HepG2 (cell line): Measurements from ENCODE around the gene ERP27.

ENCODE experiments used
- SIN3A ChIP-seq: IDR thresholded peaks from 2 replicates; pipeline ENCODE4 v1.6.1; 2011; ENCODE audit warnings: low read depth, mild to moderate bottlenecking, control low read depth, low read length, borderline replicate concordance
- SP1 ChIP-seq, 2 experiments: fragments of 450-650 bp in 1 of 2; sonication (generic) in 1 of 2; formaldehyde crosslinking in 1 of 2; IDR thresholded peaks; 2 replicates each; pipeline versions ENCODE4 v1.4.0 to v1.6.1; 2016 to 2020; ENCODE audit warnings: missing genetic modification reagents in 1 of 2
- SRF ChIP-seq: IDR thresholded peaks from 2 replicates; pipeline ENCODE4 v1.6.1; 2011; ENCODE audit warnings: mild to moderate bottlenecking, low read depth, low read length, moderate library complexity
- ZFP36 ChIP-seq: fragments of 150-350 bp; IDR thresholded peaks from 2 replicates; pipeline ENCODE4 v1.6.1; 2018; ENCODE audit warnings: borderline replicate concordance, low read length, low read depth; ENCODE audit not compliant: partially characterized antibody
- ZNF274 ChIP-seq: sonication (generic); formaldehyde crosslinking; IDR thresholded peaks from 2 replicates; pipeline ENCODE4 v1.5.1; 2020; ENCODE audit warnings: mild to moderate bottlenecking, missing genetic modification reagents
- ZNF605 ChIP-seq: sonication (generic); formaldehyde crosslinking; IDR thresholded peaks from 2 replicates; pipeline ENCODE4 v1.8.0; 2022; ENCODE audit warnings: mild to moderate bottlenecking, missing genetic modification reagents

- TF ChIP-seq ZNF605 (CRISPR knock-in tag) (no peak), SRF (no peak), ZNF274 (CRISPR knock-in tag) (no peak), SP1 (IDR thresholded peaks at IDR 0.05) (no peak), SP1 (CRISPR knock-in tag; IDR thresholded peaks at IDR 0.05) (no peak), SIN3A (no peak), ZFP36 (no peak)
Measured at GRCh38 chr12:14893506-14894250, 44.7 kb downstream of the ERP27 start.
